GM12864 (cell line): ENCODE results near the gene CGN.

Source experiments
- DNase-seq: peaks from one replicate; pipeline ENCODE4 v3.0.0-alpha.2; 2011; ENCODE audit warnings: low read depth
- H3K4me3 ChIP-seq: 2 replicates; pipeline ENCODE4 v1.5.1; 2011; ENCODE audit warnings: mild to moderate bottlenecking, low read depth, low read length, control low read depth
- CTCF ChIP-seq: IDR thresholded peaks from 2 replicates; pipeline ENCODE4 v1.5.1; 2011; ENCODE audit warnings: low read depth, mild to moderate bottlenecking, moderate library complexity, low read length, control low read depth, inconsistent platforms; ENCODE audit errors: missing control alignments

Gene CGN

GRCh38 chr1:151530461-151530860, 19.3 kb downstream of the CGN start:
- no peak for TF ChIP-seq CTCF
- no peak for DNase-seq
- no peak overlapping the region for H3K4me3 ChIP-seq

GRCh38 chr1:151533870-151534269, 22.7 kb downstream of the CGN start:
- TF ChIP-seq CTCF = no peak
- DNase-seq = no peak
- no peak overlapping the region for H3K4me3 ChIP-seq

GRCh38 chr1:151534662-151535278, 23.6 kb downstream of the CGN start:
- DNase-seq = no peak
- no peak overlapping the region for H3K4me3 ChIP-seq
- peak; percentile 89 for TF ChIP-seq CTCF

- no peak for TF ChIP-seq CTCF
- DNase-seq = no peak
- no peak overlapping the region for H3K4me3 ChIP-seq
Observed at GRCh38 chr1:151535326-151536271, 24.4 kb downstream of the CGN start.

GRCh38 chr1:151536499-151536898, 25.3 kb downstream of the CGN start:
- DNase-seq = no peak
- H3K4me3 ChIP-seq = no peak overlapping the region
- no peak for TF ChIP-seq CTCF

- no peak for TF ChIP-seq CTCF
- no peak overlapping the region for H3K4me3 ChIP-seq
- DNase-seq = no peak
Observed at GRCh38 chr1:151537112-151537511, 25.9 kb downstream of the CGN start.
